Measurements from ENCODE around the gene TNFSF10. TPM values are rescaled to one million over a fixed set of nuclear protein-coding genes. Genes with fewer than 3 reads are reported as not detected.

TNFSF10 gene
- total and polyA plus RNA-seq, 2 of the 8 experiments (the other 6 are each of a cell fraction or from before 2014, with no cell fraction given): 0.06 TPM; not detected in 1

DNA sequence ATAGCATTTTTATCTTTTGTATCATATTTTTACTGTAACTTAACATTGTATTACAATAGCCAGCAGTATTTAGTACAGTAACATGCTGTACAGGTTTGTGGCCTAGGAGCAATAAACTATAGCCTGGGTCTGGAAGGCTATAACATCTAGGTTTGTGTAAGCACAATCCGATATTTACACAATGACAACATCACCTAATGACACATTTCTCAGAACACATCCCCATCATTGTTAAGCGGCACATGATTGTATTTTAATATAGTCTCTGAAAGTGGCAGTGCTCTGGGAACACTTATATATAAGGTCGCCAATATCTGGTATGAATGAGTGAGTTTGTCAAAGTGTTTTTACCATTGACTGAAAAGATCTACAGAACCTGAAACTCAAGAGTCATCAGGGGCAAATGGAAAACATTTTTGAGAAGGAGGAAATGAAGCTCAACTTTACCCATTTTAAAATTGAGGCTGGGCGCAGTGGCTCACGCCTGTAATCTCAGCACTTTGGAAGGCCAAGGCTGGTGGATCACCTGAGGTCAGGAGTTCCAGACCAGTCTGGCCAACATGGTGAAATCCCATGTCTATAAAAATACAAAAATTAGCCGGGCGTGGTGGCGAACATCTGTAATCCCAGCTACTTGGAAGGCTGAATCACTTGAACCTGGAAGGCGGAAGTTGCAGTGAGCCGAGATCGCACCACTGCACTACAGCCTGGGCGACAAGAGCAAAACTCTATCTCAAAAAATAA, 38.8 kb upstream of the TNFSF10 start (continued):
- TF ChIP-seq POU5F1 (IDR thresholded peaks at IDR 0.05; ENCODE audit: low read depth, low read length) (no peak), BACH1 (IDR thresholded peaks at IDR 0.05; ENCODE audit: low read length) (no peak), BRCA1 (IDR thresholded peaks at IDR 0.05; ENCODE audit: low read depth, low read length) (no peak), BCL11A (IDR thresholded peaks at IDR 0.05; ENCODE audit: low read depth in 2 of 2, low read length in 2 of 2) (no peak)
- TF ChIP-seq, protein P1, sequence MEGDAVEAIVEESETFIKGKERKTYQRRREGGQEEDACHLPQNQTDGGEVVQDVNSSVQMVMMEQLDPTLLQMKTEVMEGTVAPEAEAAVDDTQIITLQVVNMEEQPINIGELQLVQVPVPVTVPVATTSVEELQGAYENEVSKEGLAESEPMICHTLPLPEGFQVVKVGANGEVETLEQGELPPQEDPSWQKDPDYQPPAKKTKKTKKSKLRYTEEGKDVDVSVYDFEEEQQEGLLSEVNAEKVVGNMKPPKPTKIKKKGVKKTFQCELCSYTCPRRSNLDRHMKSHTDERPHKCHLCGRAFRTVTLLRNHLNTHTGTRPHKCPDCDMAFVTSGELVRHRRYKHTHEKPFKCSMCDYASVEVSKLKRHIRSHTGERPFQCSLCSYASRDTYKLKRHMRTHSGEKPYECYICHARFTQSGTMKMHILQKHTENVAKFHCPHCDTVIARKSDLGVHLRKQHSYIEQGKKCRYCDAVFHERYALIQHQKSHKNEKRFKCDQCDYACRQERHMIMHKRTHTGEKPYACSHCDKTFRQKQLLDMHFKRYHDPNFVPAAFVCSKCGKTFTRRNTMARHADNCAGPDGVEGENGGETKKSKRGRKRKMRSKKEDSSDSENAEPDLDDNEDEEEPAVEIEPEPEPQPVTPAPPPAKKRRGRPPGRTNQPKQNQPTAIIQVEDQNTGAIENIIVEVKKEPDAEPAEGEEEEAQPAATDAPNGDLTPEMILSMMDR (IDR thresholded peaks at IDR 0.05; ENCODE audit: control extremely low read depth in 1 of 3, insufficient read depth in 1 of 3, low read depth in 1 of 3, low read length in 3 of 3): no peak

All from H1 (cell line).